IMR-90 (cell line): ENCODE measurements around the gene CKLF. TPM values are rescaled to one million over a fixed set of nuclear protein-coding genes. Genes with fewer than 3 reads are reported as not detected.

Source experiments
- ATAC-seq: fragments of 200-7000 bp; cut with Tn5 transposase; 2 replicates; pipeline ENCODE4 v1.9.1; 2020; ENCODE audit warnings: low read depth, mild to moderate bottlenecking, moderate library complexity
- BruUV-seq: library from RNA; stranded (reverse); fragments of 400-500 nt; replicated peaks from 2 replicates; lab custom pipeline; 2021; lab: Mats Ljungman, UMichigan
- CTCF ChIA-PET: fragments of 300-600 bp; formaldehyde crosslinking; extraction: SDS; loops from one replicate; lab custom pipeline; 2021; ENCODE audit warnings: antibody characterized with exemption; lab: Yijun Ruan, JAX
- POLR2A ChIA-PET: fragments of 300-600 bp; sonication (Branson Sonifier 250); formaldehyde crosslinking; loops from one replicate; lab custom pipeline; 2022; ENCODE audit warnings: antibody characterized with exemption; ENCODE audit not compliant: unreplicated experiment; lab: Charles Lee
- DNase-seq: peaks from one replicate; pipeline ENCODE4 v3.0.0; 2013
- H2AFZ ChIP-seq: replicated peaks from 2 replicates; pipeline ENCODE3; 2013; ENCODE audit warnings: low read length, mild to moderate bottlenecking; ENCODE audit not compliant: poor library complexity
- H2AK5ac ChIP-seq: 2 replicates; pipeline ENCODE4 v1.6.1; 2013; ENCODE audit warnings: low read depth, low read length, inconsistent platforms
- H2AK9ac ChIP-seq: replicated peaks from 2 replicates; pipeline ENCODE3; 2013; ENCODE audit warnings: mild to moderate bottlenecking, low read depth, low read length, moderate library complexity; ENCODE audit not compliant: poor library complexity
- H2BK120ac ChIP-seq: 2 replicates; pipeline ENCODE4 v1.6.1; 2013; ENCODE audit warnings: low read depth, low read length, inconsistent platforms
- H2BK15ac ChIP-seq: 3 replicates; pipeline ENCODE4 v1.6.1; 2013; ENCODE audit warnings: low read depth, low read length, inconsistent platforms
- H2BK20ac ChIP-seq: 2 replicates; pipeline ENCODE4 v1.6.1; 2013; ENCODE audit warnings: low read depth, mild to moderate bottlenecking, inconsistent platforms, low read length, moderate library complexity
- H2BK5ac ChIP-seq: 2 replicates; pipeline ENCODE4 v1.6.1; 2013; ENCODE audit warnings: mild to moderate bottlenecking, low read depth, low read length, inconsistent platforms; ENCODE audit not compliant: poor library complexity, severe bottlenecking
- H3K14ac ChIP-seq: replicated peaks from 2 replicates; pipeline ENCODE4 v1.6.1; 2013; ENCODE audit warnings: low read depth, low read length, inconsistent platforms
- H3K18ac ChIP-seq: 2 replicates; pipeline ENCODE4 v1.6.1; 2013; ENCODE audit warnings: low read depth, low read length, control low read depth
- H3K23ac ChIP-seq: 2 replicates; pipeline ENCODE4 v1.6.1; 2013; ENCODE audit warnings: low read depth, low read length, inconsistent platforms
- H3K27ac ChIP-seq: 2 replicates; pipeline ENCODE4 v1.5.1; 2013; ENCODE audit warnings: mild to moderate bottlenecking, control low read depth, low read length; ENCODE audit not compliant: insufficient read depth
- H3K27me3 ChIP-seq: 2 replicates; pipeline ENCODE4 v1.6.1; 2013; ENCODE audit warnings: low read length; ENCODE audit not compliant: control insufficient read depth, insufficient read depth
- H3K36me3 ChIP-seq: 2 replicates; pipeline ENCODE4 v1.6.1; 2013; ENCODE audit warnings: low read length, mixed read lengths; ENCODE audit not compliant: control insufficient read depth, insufficient read depth
- H3K4ac ChIP-seq: 2 replicates; pipeline ENCODE4 v1.6.1; 2013; ENCODE audit warnings: low read depth, low read length, inconsistent platforms
- H3K4me1 ChIP-seq: 2 replicates; pipeline ENCODE4 v1.6.1; 2013; ENCODE audit warnings: low read length, mixed read lengths; ENCODE audit not compliant: control insufficient read depth, insufficient read depth
- H3K4me2 ChIP-seq: 2 replicates; pipeline ENCODE4 v1.6.1; 2013; ENCODE audit warnings: low read depth, mild to moderate bottlenecking, control low read depth, low read length, moderate library complexity
- H3K4me3 ChIP-seq: 2 replicates; pipeline ENCODE4 v1.5.1; 2013; ENCODE audit warnings: low read depth, mild to moderate bottlenecking, control low read depth, low read length, moderate library complexity; ENCODE audit not compliant: insufficient read depth
- H3K56ac ChIP-seq: 2 replicates; pipeline ENCODE4 v1.6.1; 2013; ENCODE audit warnings: low read length, inconsistent platforms; ENCODE audit not compliant: insufficient read depth; ENCODE audit errors: extremely low read depth
- H3K79me1 ChIP-seq, 2 experiments: 2 replicates each; pipeline ENCODE4 v1.6.1; 2013; ENCODE audit warnings: low read length in 2 of 2, inconsistent platforms in 1 of 2, low read depth in 1 of 2
- H3K9ac ChIP-seq: 2 replicates; pipeline ENCODE4 v1.6.1; 2013; ENCODE audit warnings: low read depth, low read length, control low read depth
- H3K9me1 ChIP-seq: 2 replicates; pipeline ENCODE4 v1.6.1; 2013; ENCODE audit warnings: low read length, inconsistent platforms; ENCODE audit not compliant: insufficient read depth
- H3K9me3 ChIP-seq: 2 replicates; pipeline ENCODE4 v1.6.1; 2013; ENCODE audit warnings: low read length; ENCODE audit not compliant: control insufficient read depth, insufficient read depth
- H4K20me1 ChIP-seq: 2 replicates; pipeline ENCODE4 v1.6.1; 2013; ENCODE audit warnings: low read length, inconsistent platforms; ENCODE audit not compliant: insufficient read depth
- H4K5ac ChIP-seq: 2 replicates; pipeline ENCODE4 v1.6.1; 2013; ENCODE audit warnings: mild to moderate bottlenecking, low read depth, low read length, control low read depth
- H4K8ac ChIP-seq, 2 experiments: 2 replicates each; pipeline ENCODE4 v1.6.1; 2013; ENCODE audit warnings: low read depth in 2 of 2, low read length in 2 of 2, control low read depth in 1 of 2, inconsistent platforms in 1 of 2
- H4K91ac ChIP-seq: 2 replicates; pipeline ENCODE4 v1.6.1; 2013; ENCODE audit warnings: low read depth, low read length, inconsistent platforms; ENCODE audit not compliant: insufficient read depth
- BHLHE40 ChIP-seq: fragments of 150-350 bp; IDR thresholded peaks from 2 replicates; pipeline ENCODE4 v1.6.1; 2016; ENCODE audit warnings: mild to moderate bottlenecking, low read depth, low read length
- CHD1 ChIP-seq: IDR thresholded peaks from 2 replicates; pipeline ENCODE4 v1.6.1; 2012; ENCODE audit warnings: low read depth, low read length, improper control_type of control experiment
- FOS ChIP-seq: fragments of 150-350 bp; IDR thresholded peaks from 2 replicates; pipeline ENCODE4 v1.6.1; 2016; ENCODE audit warnings: low read depth, low read length
- MAFK ChIP-seq: IDR thresholded peaks from 2 replicates; pipeline ENCODE4 v1.6.1; 2012; ENCODE audit warnings: low read depth, low read length, improper control_type of control experiment
- MAZ ChIP-seq: IDR thresholded peaks from 2 replicates; pipeline ENCODE4 v1.6.1; 2012; ENCODE audit warnings: low read depth, mild to moderate bottlenecking, low read length, improper control_type of control experiment, moderate library complexity, borderline replicate concordance
- MXI1 ChIP-seq: IDR thresholded peaks from 2 replicates; pipeline ENCODE4 v1.6.1; 2012; ENCODE audit warnings: low read depth, mild to moderate bottlenecking, low read length, moderate library complexity, borderline replicate concordance
- RAD21 ChIP-seq: IDR thresholded peaks from 2 replicates; pipeline ENCODE4 v1.6.1; 2012; ENCODE audit warnings: low read length, improper control_type of control experiment
- WGBS, 2 experiments: methylation state at CpG; one replicate each; pipeline versions ENCODE4 v1.1.5 to v1.1.7; 2013; ENCODE audit warnings: missing lambda C conversion rate in 2 of 2; ENCODE audit not compliant: insufficient read length in 1 of 2; ENCODE audit errors: extremely low coverage in 2 of 2; 5-methylcytosine and 5-hydroxymethylcytosine counted together
- dilution Hi-C: fragments of 300-500 bp; cut with HindIII; formaldehyde crosslinking; loops from one replicate; pipeline ENCODE4 v1.14.3; 2018; ENCODE audit warnings: low sequenced_read_pairs; ENCODE audit not compliant: unreplicated experiment
- in situ Hi-C: fragments of 300-500 bp; cut with MboI; formaldehyde crosslinking; loops from 3 replicates; pipeline ENCODE4 v1.14.3; 2019; ENCODE audit warnings: low sequenced_read_pairs, inconsistent platforms, mixed read lengths
- intact Hi-C: fragments of 100-400 bp; cut with micrococcal nuclease; formaldehyde crosslinking; loops from 2 replicates; pipeline ENCODE4 v1.10.0; 2022
- microRNA-seq, 2 experiments: library from miRNA; stranded (forward) in 1 of 2; unstranded in 1 of 2; fragments of 10-50 nt in 1 of 2; fragments of <30 nt in 1 of 2; gene quantifications in 1 of 2; microRNA quantifications in 1 of 2; one replicate each; pipeline versions ENCODE3 to v1.1.0; 2013 to 2020; ENCODE audit not compliant: insufficient read depth in 1 of 2, insufficient read length in 1 of 2, unreplicated experiment in 1 of 2
- polyA plus RNA-seq, 3 experiments: library from polyadenylated mRNA; depleted of rRNA; stranded (reverse); fragments of >200 nt; gene quantifications; 2 replicates each; pipeline ENCODE4 v1.2.3, GENCODE V29; 2012; ENCODE audit warnings: low replicate concordance in 1 of 3
- small RNA-seq, 5 experiments: library from RNA; depleted of rRNA; stranded (forward); fragments of <200 nt; gene quantifications; one replicate each; pipeline ENCODE3, GENCODE V24; 2012
- total RNA-seq: library from RNA; depleted of rRNA; stranded (reverse); fragments of >200 nt; gene quantifications from 2 replicates; pipeline ENCODE4 v1.2.3, GENCODE V29; 2012; rRNA removed
- TF ChIP-seq, protein P1 (sequence below): conservative IDR thresholded peaks from 2 replicates; pipeline ENCODE4 v1.5.1; 2012; ENCODE audit warnings: mild to moderate bottlenecking, low read depth, low read length, improper control_type of control experiment

CKLF gene
- total and polyA plus RNA-seq, 2 of the 4 experiments (the other 2 are of a cell fraction) = 60.8 to 92.2 TPM

DNA sequence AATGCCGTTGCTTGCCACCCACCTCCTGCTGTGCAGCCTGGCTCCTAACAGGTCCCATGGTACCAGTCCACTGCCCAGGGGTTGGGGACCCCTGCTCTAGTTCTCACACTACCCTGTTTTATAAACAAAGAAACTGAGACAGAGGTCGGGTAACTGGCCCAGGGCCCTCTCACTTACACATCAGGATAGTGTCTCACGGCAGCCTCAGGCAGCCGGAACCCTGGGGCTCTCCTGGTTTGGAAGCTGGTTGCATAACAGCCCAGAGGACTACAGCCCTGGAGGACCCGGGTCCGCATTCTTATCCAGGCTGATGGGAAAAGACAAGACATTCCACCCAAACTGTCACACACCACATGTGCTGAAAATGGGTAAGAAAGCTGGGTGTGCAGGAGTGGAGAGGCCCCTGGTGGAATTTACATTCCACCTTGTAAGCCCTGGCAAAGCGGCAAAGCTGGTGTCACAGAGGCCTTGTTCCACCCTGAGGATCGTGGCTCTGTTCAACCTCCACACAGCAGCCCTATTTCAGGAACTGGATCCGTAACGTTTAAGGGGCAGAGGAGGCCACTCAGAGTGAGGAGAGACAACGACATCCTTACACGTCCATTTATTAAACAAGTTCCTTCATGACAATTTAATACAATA, 61.9 kb downstream of the CKLF start:
- Histone ChIP-seq H3K9me3 (no peaks in the 10 kb centered on the region), H3K14ac (no peak overlapping the region), H3K27me3 (no peaks in the 10 kb centered on the region), H3K9me1 (peaks cover 16% of the 10 kb centered on the region), H3K4me3 (no peak overlapping the region), H2AFZ (no peak overlapping the region), H4K20me1 (peaks cover 9% of the 10 kb centered on the region), H2BK20ac (no peak overlapping the region), H2BK5ac (no peak overlapping the region), H3K18ac (no peak overlapping the region), H3K27ac (no peak overlapping the region), H3K56ac (no peak overlapping the region), H3K36me3 (peaks cover 46% of the 10 kb centered on the region), H4K5ac (no peak overlapping the region), H4K8ac (no peak overlapping the region), H3K4me1 (peaks cover 26% of the 10 kb centered on the region), H2BK120ac (no peak overlapping the region), H3K79me1 (peaks cover 3 to 18% of the 10 kb centered on the region in 2 experiments; a peak in 3 of 4 replicates), H2BK15ac (no peak overlapping the region), H3K23ac (no peak overlapping the region), H3K4ac (no peak overlapping the region; the same call in 1 of the 2 replicates), H3K4me2 (no peak overlapping the region), H4K91ac (no peak overlapping the region), H2AK9ac (peak overlapping the region; percentile 47), H3K9ac (no peak overlapping the region), H2AK5ac (no peak overlapping the region)
- ChIA-PET POLR2A (no interaction called here), CTCF (interaction anchor here (1.4 kb wide), 1 partner anchor 37 kb away, joined by 5 read pairs; no protein-coding TSS in a partner anchor)
- intact Hi-C loops = no loop called here
- no peak for DNase-seq
- TF ChIP-seq, protein P1, sequence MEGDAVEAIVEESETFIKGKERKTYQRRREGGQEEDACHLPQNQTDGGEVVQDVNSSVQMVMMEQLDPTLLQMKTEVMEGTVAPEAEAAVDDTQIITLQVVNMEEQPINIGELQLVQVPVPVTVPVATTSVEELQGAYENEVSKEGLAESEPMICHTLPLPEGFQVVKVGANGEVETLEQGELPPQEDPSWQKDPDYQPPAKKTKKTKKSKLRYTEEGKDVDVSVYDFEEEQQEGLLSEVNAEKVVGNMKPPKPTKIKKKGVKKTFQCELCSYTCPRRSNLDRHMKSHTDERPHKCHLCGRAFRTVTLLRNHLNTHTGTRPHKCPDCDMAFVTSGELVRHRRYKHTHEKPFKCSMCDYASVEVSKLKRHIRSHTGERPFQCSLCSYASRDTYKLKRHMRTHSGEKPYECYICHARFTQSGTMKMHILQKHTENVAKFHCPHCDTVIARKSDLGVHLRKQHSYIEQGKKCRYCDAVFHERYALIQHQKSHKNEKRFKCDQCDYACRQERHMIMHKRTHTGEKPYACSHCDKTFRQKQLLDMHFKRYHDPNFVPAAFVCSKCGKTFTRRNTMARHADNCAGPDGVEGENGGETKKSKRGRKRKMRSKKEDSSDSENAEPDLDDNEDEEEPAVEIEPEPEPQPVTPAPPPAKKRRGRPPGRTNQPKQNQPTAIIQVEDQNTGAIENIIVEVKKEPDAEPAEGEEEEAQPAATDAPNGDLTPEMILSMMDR = no peak
- TF ChIP-seq FOS (no peak), MXI1 (no peak), MAFK (no peak), RAD21 (no peak), MAZ (no peak), CHD1 (no peak), BHLHE40 (no peak)
- ATAC-seq = no peak
- 100% methylated on average over 1 of the region's 12 CpGs; no CpG with 5 or more reads in 1 of the 2 experiments for WGBS, 2 experiments
- in situ Hi-C loops = no loop called here
- BruUV-seq = no TSS peak
- dilution Hi-C loops = no loop called here

Small RNA genes lying within 50 kb of the gene (microRNA-seq; reads per million reads assigned to microRNA genes)
- not detected for gene CKLF-CMTM1 (ENCODE audit: insufficient read depth, insufficient read length)

Small RNA genes lying within 50 kb of the gene (small RNA-seq; reads per million reads assigned to genes)
- 0 reads per million in 5 experiments for gene CKLF-CMTM1

Other genes with a start within 250 kb of the CKLF start
- gene CDH5, start 185.9 kb upstream of the CKLF start, total RNA-seq = not detected in 2 replicates
- gene CDH5, start 185.9 kb upstream of the CKLF start, polyA plus RNA-seq (2012; rRNA removed) = not detected in 2 replicates
- gene BEAN1, start 125.3 kb upstream of the CKLF start, total RNA-seq = not detected in 2 replicates
- not detected in 2 replicates for gene BEAN1, start 125.3 kb upstream of the CKLF start, polyA plus RNA-seq (2012; rRNA removed)
- gene TK2, start 2.5 kb upstream of the CKLF start, total RNA-seq = 16.5 and 20.0 TPM in 2 replicates
- 12.6 and 14.7 TPM in 2 replicates for gene TK2, start 2.5 kb upstream of the CKLF start, polyA plus RNA-seq (2012; rRNA removed)
- 0.54 and 1.7 TPM in 2 replicates for gene CMTM1, start 13.9 kb downstream of the CKLF start, total RNA-seq
- 1.8 and 2.1 TPM in 2 replicates for gene CMTM1, start 13.9 kb downstream of the CKLF start, polyA plus RNA-seq (2012; rRNA removed)
- not detected in 2 replicates for gene CMTM2, start 26.9 kb downstream of the CKLF start, total RNA-seq
- gene CMTM2, start 26.9 kb downstream of the CKLF start, polyA plus RNA-seq (2012; rRNA removed) = not detected in 2 replicates
- gene CMTM3, start 52.1 kb downstream of the CKLF start, total RNA-seq = 4.5 and 4.7 TPM in 2 replicates
- 34.6 and 35.5 TPM in 2 replicates for gene CMTM3, start 52.1 kb downstream of the CKLF start, polyA plus RNA-seq (2012; rRNA removed)
- gene CMTM4, start 144.2 kb downstream of the CKLF start, total RNA-seq = 14.5 and 15.8 TPM in 2 replicates
- gene CMTM4, start 144.2 kb downstream of the CKLF start, polyA plus RNA-seq (2012; rRNA removed) = 8.3 and 9.0 TPM in 2 replicates
- gene DYNC1LI2, start 199.0 kb downstream of the CKLF start, total RNA-seq = 88.4 and 98.9 TPM in 2 replicates
- gene DYNC1LI2, start 199.0 kb downstream of the CKLF start, polyA plus RNA-seq (2012; rRNA removed) = 54.2 and 65.3 TPM in 2 replicates
- under 0.01 TPM in 1 of 2 replicates, not detected in the other for gene TERB1, start 249.0 kb downstream of the CKLF start, total RNA-seq
- not detected in 2 replicates for gene TERB1, start 249.0 kb downstream of the CKLF start, polyA plus RNA-seq (2012; rRNA removed)